Endothelial cell (in vitro differentiated cells): ENCODE results near the gene GDF11. TPM values are rescaled to one million over a fixed set of nuclear protein-coding genes. Genes with fewer than 3 reads are reported as not detected.
A peak's percentile ranks its signal among the peaks of the same experiment; 100 is the strongest.

Experiments used
- DNase-seq: peaks from one replicate; pipeline ENCODE4 v3.0.0; 2021; ENCODE audit warnings: low spot score
- H3K27ac Mint-ChIP-seq: one replicate; pipeline ENCODE4 v1.8.0; 2021; ENCODE audit warnings: mixed read lengths, inconsistent platforms; ENCODE audit not compliant: unreplicated experiment
- H3K27me3 Mint-ChIP-seq: one replicate; pipeline ENCODE4 v1.8.0; 2021; ENCODE audit warnings: mild to moderate bottlenecking, moderate library complexity, mixed read lengths, inconsistent platforms; ENCODE audit not compliant: unreplicated experiment
- H3K36me3 Mint-ChIP-seq: one replicate; pipeline ENCODE4 v1.8.0; 2021; ENCODE audit warnings: mild to moderate bottlenecking, low read depth, mixed read lengths, inconsistent platforms; ENCODE audit not compliant: unreplicated experiment
- H3K4me1 Mint-ChIP-seq: one replicate; pipeline ENCODE4 v1.8.0; 2021; ENCODE audit warnings: mild to moderate bottlenecking, mixed read lengths, inconsistent platforms; ENCODE audit not compliant: unreplicated experiment
- H3K4me3 Mint-ChIP-seq: one replicate; pipeline ENCODE4 v1.8.0; 2021; ENCODE audit warnings: mild to moderate bottlenecking, mixed read lengths, inconsistent platforms; ENCODE audit not compliant: unreplicated experiment
- H3K9me3 Mint-ChIP-seq: one replicate; pipeline ENCODE4 v1.8.0; 2021; ENCODE audit warnings: mixed read lengths, inconsistent platforms; ENCODE audit not compliant: unreplicated experiment
- CTCF ChIP-seq: fragments of 200-600 bp; sonication (generic); IDR thresholded peaks from one replicate; pipeline ENCODE4 v1.5.0; 2021; ENCODE audit warnings: antibody characterized with exemption; ENCODE audit not compliant: unreplicated experiment
- total RNA-seq: library from RNA; stranded (reverse); fragmentation: NEBNext Ultra II Directional; extraction: Animal tissue kit (Norgen Biotek cat#: 25700); gene quantifications from one replicate; pipeline ENCODE4 v1.2.1, GENCODE V29; 2021; ENCODE audit not compliant: unreplicated experiment

GDF11 gene
- total RNA-seq, 1 donor from 2014 or later: 9.3 TPM

- TF ChIP-seq CTCF: no peak
- H3K9me3 Mint-ChIP-seq: no peaks in the 10 kb centered on the region
These were observed 30.1 kb upstream of the GDF11 start for GRCh38 chr12:55712700-55713415.

GRCh38 chr12:55713721-55714120 is 29.2 kb upstream of the GDF11 start:
- no peak for TF ChIP-seq CTCF
- Mint-ChIP-seq H3K4me1 (peaks cover 34% of the 10 kb centered on the region), H3K36me3 (peaks cover 11% of the 10 kb centered on the region), H3K27ac (no peak overlapping the region), H3K27me3 (peaks cover 24% of the 10 kb centered on the region), H3K9me3 (no peaks in the 10 kb centered on the region), H3K4me3 (no peak overlapping the region)
- DNase-seq: no peak

More at GRCh38 chr12:55712700-55713415, 30.1 kb upstream of the GDF11 start:
- Mint-ChIP-seq H3K27ac (no peak overlapping the region), H3K27me3 (peaks cover 27% of the 10 kb centered on the region), H3K36me3 (peaks cover 7% of the 10 kb centered on the region), H3K4me3 (no peak overlapping the region), H3K4me1 (peaks cover 32% of the 10 kb centered on the region)
- no peak for DNase-seq

GRCh38 chr12:55715169-55715764 is 27.7 kb upstream of the GDF11 start:
- TF ChIP-seq CTCF: no peak
- no peaks in the 10 kb centered on the region for H3K9me3 Mint-ChIP-seq
- peak overlapping the region; percentile 94 for H3K4me3 Mint-ChIP-seq
- H3K36me3 Mint-ChIP-seq: peaks cover 9% of the 10 kb centered on the region
- H3K27ac Mint-ChIP-seq: peak overlapping the region; percentile 96
- H3K27me3 Mint-ChIP-seq: peaks cover 27% of the 10 kb centered on the region
- no peak for DNase-seq
- H3K4me1 Mint-ChIP-seq: peaks cover 29% of the 10 kb centered on the region

GRCh38 chr12:55715833-55716581 is 26.9 kb upstream of the GDF11 start, which contains the start of gene BLOC1S1:
TSS of gene BLOC1S1 (plus strand) at chr12:55716046. CDS start at chr12:55716052, 6 bp downstream.
- TF ChIP-seq CTCF: no peak
- Mint-ChIP-seq H3K4me1 (peaks cover 29% of the 10 kb centered on the region), H3K27ac (peak within 1 kb of the TSS; percentile 96), H3K36me3 (peaks cover 9% of the 10 kb centered on the region), H3K4me3 (peak within 1 kb of the TSS; percentile 94), H3K27me3 (peaks cover 27% of the 10 kb centered on the region), H3K9me3 (no peaks in the 10 kb centered on the region)
- peak; percentile 89 for DNase-seq

- Mint-ChIP-seq H3K27me3 (peaks cover 27% of the 10 kb centered on the region), H3K27ac (peak overlapping the region; percentile 84), H3K9me3 (no peaks in the 10 kb centered on the region), H3K4me1 (peaks cover 29% of the 10 kb centered on the region), H3K4me3 (peak overlapping the region; percentile 94), H3K36me3 (peaks cover 9% of the 10 kb centered on the region)
- no peak for DNase-seq
- no peak for TF ChIP-seq CTCF
These were observed 26.4 kb upstream of the GDF11 start for GRCh38 chr12:55716582-55716957.
